Measurements from ENCODE around the gene GAS2L2.

The GAS2L2 gene

DNA sequence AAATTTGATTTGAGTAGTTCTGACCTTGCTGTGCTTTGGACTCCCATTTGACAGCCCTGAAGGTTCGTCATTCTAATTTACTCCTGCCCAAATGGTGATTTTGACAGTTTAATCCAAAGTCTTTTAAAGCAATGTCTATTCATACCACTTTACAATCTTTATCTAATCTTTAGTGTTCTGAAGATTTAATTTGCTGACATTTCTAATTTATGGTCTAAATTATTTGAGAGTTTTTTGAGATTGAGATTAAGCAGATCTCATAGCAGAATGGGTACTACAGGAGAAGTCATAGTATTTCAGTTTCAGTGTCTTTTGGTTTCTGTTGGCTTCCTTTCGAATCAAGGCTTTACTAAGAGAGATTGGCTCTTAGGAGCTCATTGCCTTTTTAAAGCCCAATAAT is 54.2 kb downstream of the GAS2L2 start:
- DNase-seq = no peak
- Histone ChIP-seq H3K4me2 (ENCODE audit: low read length, poor library complexity, severe bottlenecking) (no peak overlapping the region), H2AFZ (ENCODE audit: low read depth, low read length) (no peak overlapping the region), H2BK120ac (ENCODE audit: low read depth, low read length) (no peak overlapping the region), H3K79me1 (replicated peaks; ENCODE audit: low read length, poor library complexity, severe bottlenecking) (peaks cover 31% of the 10 kb centered on the region), H3K4ac (ENCODE audit: low read depth in 1 of 2, low read length in 2 of 2) (no peak overlapping the region), H4K91ac (ENCODE audit: low read length) (no peak overlapping the region), H3K9ac (ENCODE audit: low read length) (no peak overlapping the region), H3K4me3 (ENCODE audit: insufficient read depth in 1 of 2, low read depth in 1 of 2, low read length in 2 of 2) (no peak overlapping the region), H3K23ac (ENCODE audit: low read length in 2 of 2) (no peak overlapping the region), H3K27ac (ENCODE audit: low read length, poor library complexity, severe bottlenecking) (no peak overlapping the region), H4K8ac (ENCODE audit: low read length) (no peak overlapping the region), H3K4me1 (ENCODE audit: control insufficient read depth, insufficient read depth, low read depth, low read length) (no peaks in the 10 kb centered on the region), H2AK5ac (ENCODE audit: low read length, severe bottlenecking) (no peak overlapping the region), H3K36me3 (ENCODE audit: control insufficient read depth in 1 of 2, insufficient read depth in 2 of 2, low read depth in 1 of 2, low read length in 2 of 2) (peaks cover 12 to 42% of the 10 kb centered on the region in 2 experiments), H3K14ac (ENCODE audit: low read length in 2 of 2) (no peak overlapping the region), H3K18ac (ENCODE audit: low read depth in 1 of 2, low read length in 2 of 2) (no peak overlapping the region), H2BK12ac (ENCODE audit: low read length in 2 of 2) (no peak overlapping the region), H3K27me3 (ENCODE audit: control insufficient read depth in 1 of 2, insufficient read depth in 1 of 2, low read length in 2 of 2) (no peaks in the 10 kb centered on the region), H2BK15ac (ENCODE audit: low read depth, poor library complexity, severe bottlenecking) (no peak overlapping the region), H2BK5ac (ENCODE audit: low read depth, low read length, poor library complexity, severe bottlenecking) (no peak overlapping the region), H3K9me3 (ENCODE audit: control insufficient read depth, low read length) (no peaks in the 10 kb centered on the region)
- WGBS = 100% methylated on average over 2 of the region's 2 CpGs

DNA sequence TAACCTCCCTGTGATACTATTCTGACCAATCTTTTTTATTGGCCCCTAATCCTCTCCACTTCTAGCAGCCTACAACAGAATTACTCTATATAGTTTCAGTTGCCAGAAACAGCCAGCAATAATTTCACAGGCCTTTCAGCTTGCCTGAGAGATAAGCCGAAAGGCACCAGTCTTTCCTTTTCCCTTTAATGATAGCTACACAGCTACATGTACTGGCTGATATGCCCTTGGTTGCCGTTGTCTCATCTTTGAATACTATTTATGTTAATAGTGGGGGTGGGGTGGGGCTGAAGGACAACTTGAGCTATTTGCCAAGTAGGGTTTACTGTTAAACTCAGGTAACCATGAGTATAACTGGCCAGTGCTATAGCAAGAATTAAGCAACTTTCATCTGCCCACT is 57.4 kb downstream of the GAS2L2 start:
- Histone ChIP-seq H4K8ac (ENCODE audit: low read length) (no peak overlapping the region), H3K23ac (ENCODE audit: low read length in 2 of 2) (no peak overlapping the region), H4K91ac (ENCODE audit: low read length) (no peak overlapping the region), H2BK15ac (ENCODE audit: low read depth, poor library complexity, severe bottlenecking) (no peak overlapping the region), H2AFZ (ENCODE audit: low read depth, low read length) (no peak overlapping the region), H2BK5ac (ENCODE audit: low read depth, low read length, poor library complexity, severe bottlenecking) (no peak overlapping the region), H3K18ac (ENCODE audit: low read depth in 1 of 2, low read length in 2 of 2) (no peak overlapping the region), H3K79me1 (replicated peaks; ENCODE audit: low read length, poor library complexity, severe bottlenecking) (peaks cover 30% of the 10 kb centered on the region), H3K36me3 (ENCODE audit: control insufficient read depth in 1 of 2, insufficient read depth in 2 of 2, low read depth in 1 of 2, low read length in 2 of 2) (peaks cover 22 to 65% of the 10 kb centered on the region in 2 experiments), H3K4me2 (ENCODE audit: low read length, poor library complexity, severe bottlenecking) (no peak overlapping the region), H2BK120ac (ENCODE audit: low read depth, low read length) (no peak overlapping the region), H2AK5ac (ENCODE audit: low read length, severe bottlenecking) (no peak overlapping the region), H3K4me1 (ENCODE audit: control insufficient read depth, insufficient read depth, low read depth, low read length) (no peaks in the 10 kb centered on the region), H3K4ac (ENCODE audit: low read depth in 1 of 2, low read length in 2 of 2) (no peak overlapping the region), H3K4me3 (ENCODE audit: insufficient read depth in 1 of 2, low read depth in 1 of 2, low read length in 2 of 2) (no peak overlapping the region), H3K14ac (ENCODE audit: low read length in 2 of 2) (no peak overlapping the region), H3K9ac (ENCODE audit: low read length) (no peak overlapping the region), H3K27me3 (ENCODE audit: control insufficient read depth in 1 of 2, insufficient read depth in 1 of 2, low read length in 2 of 2) (no peaks in the 10 kb centered on the region), H3K27ac (ENCODE audit: low read length, poor library complexity, severe bottlenecking) (no peak overlapping the region), H3K9me3 (ENCODE audit: control insufficient read depth, low read length) (no peaks in the 10 kb centered on the region), H2BK12ac (ENCODE audit: low read length in 2 of 2) (no peak overlapping the region)
- 47% methylated on average over 2 of the region's 2 CpGs for WGBS
- no peak for DNase-seq

DNA sequence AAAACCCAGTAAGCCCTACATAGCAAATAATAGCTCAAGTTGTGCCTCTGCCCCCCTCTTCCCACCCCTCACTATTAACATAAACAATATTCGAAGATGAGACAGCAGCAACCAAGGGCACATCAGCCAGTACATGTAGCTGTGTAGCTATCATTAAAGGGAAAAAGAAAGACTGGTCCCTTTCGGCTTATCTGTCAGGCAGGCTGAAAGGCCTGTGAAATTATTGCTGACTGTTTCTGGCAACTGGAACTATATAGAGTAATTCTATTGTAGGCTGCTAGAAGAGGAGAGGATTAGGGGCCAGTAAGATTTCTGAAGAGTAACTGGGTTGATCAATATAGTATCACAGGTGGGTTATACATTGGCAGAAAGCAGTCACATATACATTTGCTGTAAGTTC is 58.1 kb downstream of the GAS2L2 start:
- no peaks in the 10 kb centered on the region for H3K27me3 ChIP-seq (ENCODE audit: control insufficient read depth in 1 of 2, insufficient read depth in 1 of 2, low read length in 2 of 2)
- no peaks in the 10 kb centered on the region for H3K9me3 ChIP-seq (ENCODE audit: control insufficient read depth, low read length)
- H3K9ac ChIP-seq (ENCODE audit: low read length) = no peak overlapping the region
- no peak overlapping the region for H2BK15ac ChIP-seq (ENCODE audit: low read depth, poor library complexity, severe bottlenecking)
- H3K4me3 ChIP-seq (ENCODE audit: insufficient read depth in 1 of 2, low read depth in 1 of 2, low read length in 2 of 2) = no peak overlapping the region
- no peak for DNase-seq
- no peak overlapping the region for H3K4me2 ChIP-seq (ENCODE audit: low read length, poor library complexity, severe bottlenecking)
- H2BK12ac ChIP-seq (ENCODE audit: low read length in 2 of 2) = no peak overlapping the region
- H2AFZ ChIP-seq (ENCODE audit: low read depth, low read length) = no peak overlapping the region
- H3K79me1 ChIP-seq (replicated peaks; ENCODE audit: low read length, poor library complexity, severe bottlenecking) = peaks cover 31% of the 10 kb centered on the region
- H3K23ac ChIP-seq (ENCODE audit: low read length in 2 of 2) = no peak overlapping the region
- no peak overlapping the region for H2BK5ac ChIP-seq (ENCODE audit: low read depth, low read length, poor library complexity, severe bottlenecking)
- no peak overlapping the region for H4K91ac ChIP-seq (ENCODE audit: low read length)
- no peak overlapping the region for H4K8ac ChIP-seq (ENCODE audit: low read length)
- 35% methylated on average over 2 of the region's 2 CpGs for WGBS
- H3K18ac ChIP-seq (ENCODE audit: low read depth in 1 of 2, low read length in 2 of 2) = no peak overlapping the region
- no peak overlapping the region for H3K4ac ChIP-seq (ENCODE audit: low read depth in 1 of 2, low read length in 2 of 2)
- no peaks in the 10 kb centered on the region for H3K4me1 ChIP-seq (ENCODE audit: control insufficient read depth, insufficient read depth, low read depth, low read length)
- H2AK5ac ChIP-seq (ENCODE audit: low read length, severe bottlenecking) = no peak overlapping the region
- no peak overlapping the region for H3K27ac ChIP-seq (ENCODE audit: low read length, poor library complexity, severe bottlenecking)
- no peak overlapping the region for H2BK120ac ChIP-seq (ENCODE audit: low read depth, low read length)
- peaks cover 22 to 71% of the 10 kb centered on the region in 2 experiments for H3K36me3 ChIP-seq (ENCODE audit: control insufficient read depth in 1 of 2, insufficient read depth in 2 of 2, low read depth in 1 of 2, low read length in 2 of 2)
- H3K14ac ChIP-seq (ENCODE audit: low read length in 2 of 2) = no peak overlapping the region

All from mesenchymal stem cell (in vitro differentiated cells and primary cell).